Stimulated activated CD8-positive, alpha-beta memory T cell treated with anti-CD3 and anti-CD28 coated beads, Interleukin-15, amount 100 ng/mL, for 24 hours (primary cell): ENCODE results near the gene GOT2.
"Not testable (repeated sequence)": the region's sequence is repeated elsewhere in the genome, so short reads cannot be mapped to it uniquely, and the experiment has no call there.

Experiments used
- DNase-seq: peaks from one replicate; pipeline ENCODE4 v3.0.0-alpha.2; 2020; ENCODE audit warnings: low read depth

The GOT2 gene

DNA sequence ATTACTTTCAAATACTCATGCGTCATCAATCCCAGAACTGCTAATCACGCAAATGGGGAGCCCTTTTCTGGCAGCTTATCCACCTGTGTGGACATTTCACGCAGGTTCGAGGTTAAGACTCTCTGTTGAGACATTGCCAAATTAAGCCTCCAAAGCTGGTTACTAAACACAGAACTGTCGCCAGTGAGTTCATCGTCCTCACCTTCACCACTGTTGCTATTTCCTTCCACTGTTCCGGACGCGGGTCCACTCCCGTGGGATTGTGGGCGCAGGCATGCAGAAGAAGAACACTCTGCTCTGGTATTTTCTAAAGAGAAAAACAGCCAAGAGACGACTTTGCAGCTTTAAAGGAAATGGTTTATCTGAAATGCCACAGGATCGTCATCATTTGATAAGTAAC lies 16.1 kb downstream of the GOT2 start:
- DNase-seq = no peak

DNA sequence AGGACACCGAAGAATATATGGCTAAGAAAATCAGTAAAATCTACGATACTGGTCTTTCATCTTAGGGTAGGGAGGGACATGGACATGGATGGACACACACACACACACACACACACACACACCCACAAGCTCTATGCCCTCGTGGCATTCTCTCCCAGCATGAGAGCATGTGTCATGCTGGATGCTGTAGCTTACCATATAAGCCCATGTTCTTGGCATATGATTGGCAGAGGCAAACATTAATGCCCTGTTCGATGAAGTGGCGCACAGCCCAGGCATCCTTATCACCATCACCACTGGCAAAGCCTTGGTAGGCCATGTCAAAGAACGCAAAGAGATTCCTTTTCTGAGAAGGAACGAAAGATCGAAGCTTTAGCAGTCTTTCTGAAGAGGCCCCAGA lies 17.6 kb downstream of the GOT2 start:
- DNase-seq = no peak

DNA sequence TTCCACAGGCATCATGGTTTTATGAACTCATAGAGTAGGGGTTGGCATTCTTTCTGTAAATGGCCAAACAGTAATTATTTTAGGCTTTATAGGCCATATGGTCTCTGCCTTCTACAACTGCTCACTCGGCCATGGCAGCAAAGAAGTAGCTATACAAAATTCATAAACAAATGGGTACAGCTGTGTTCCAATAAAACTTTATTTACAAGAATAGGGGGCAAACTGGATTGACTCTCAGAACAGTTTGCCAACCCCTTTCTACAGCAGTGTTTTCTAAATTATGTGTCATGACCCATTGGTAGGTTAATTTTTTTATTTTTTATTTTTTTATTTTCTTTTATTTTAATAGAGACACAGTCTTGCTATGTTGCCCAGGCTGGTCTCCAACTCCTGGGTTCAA lies 20.4 kb downstream of the GOT2 start:
- DNase-seq = no peak

DNA sequence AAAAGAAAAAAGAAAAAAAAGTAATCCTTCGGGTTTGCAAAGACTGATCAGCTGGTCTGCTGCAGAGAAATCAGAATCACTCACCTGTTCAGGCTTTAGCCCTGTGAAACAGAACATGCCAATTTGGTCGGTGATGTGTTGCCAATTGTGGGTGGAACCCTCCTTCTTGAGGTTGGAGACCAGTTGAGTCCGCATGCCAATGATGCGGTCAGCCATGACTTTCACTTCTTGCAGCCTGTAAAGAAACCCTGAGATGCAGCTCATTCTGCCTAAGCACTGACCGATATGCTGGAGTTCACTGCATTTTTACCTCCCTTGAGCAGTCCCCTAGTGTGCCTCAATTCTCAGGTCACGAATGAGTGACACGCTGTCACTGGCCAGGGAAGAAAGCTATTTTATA lies 24.8 kb downstream of the GOT2 start:
- DNase-seq = no peak

DNA sequence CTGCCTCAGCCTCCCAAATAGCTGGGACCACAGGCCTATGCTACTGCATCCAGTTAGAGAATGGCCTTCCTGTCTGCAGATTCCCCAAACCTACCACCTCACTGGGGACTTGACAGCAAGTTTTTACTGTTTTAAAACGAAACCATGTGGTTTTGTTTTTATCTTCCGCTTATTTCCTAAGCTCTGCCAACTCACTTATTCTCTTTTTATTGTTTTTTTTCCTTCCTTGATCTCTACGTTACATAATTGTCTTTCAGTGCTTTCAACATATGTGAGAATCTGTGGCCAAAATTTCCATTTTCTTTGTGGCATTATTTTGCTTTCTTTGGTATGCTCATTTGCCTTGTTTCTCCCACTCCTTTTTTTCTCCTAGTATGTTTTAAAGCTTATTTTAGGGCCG lies 35.0 kb downstream of the GOT2 start:
- no peak for DNase-seq

DNA sequence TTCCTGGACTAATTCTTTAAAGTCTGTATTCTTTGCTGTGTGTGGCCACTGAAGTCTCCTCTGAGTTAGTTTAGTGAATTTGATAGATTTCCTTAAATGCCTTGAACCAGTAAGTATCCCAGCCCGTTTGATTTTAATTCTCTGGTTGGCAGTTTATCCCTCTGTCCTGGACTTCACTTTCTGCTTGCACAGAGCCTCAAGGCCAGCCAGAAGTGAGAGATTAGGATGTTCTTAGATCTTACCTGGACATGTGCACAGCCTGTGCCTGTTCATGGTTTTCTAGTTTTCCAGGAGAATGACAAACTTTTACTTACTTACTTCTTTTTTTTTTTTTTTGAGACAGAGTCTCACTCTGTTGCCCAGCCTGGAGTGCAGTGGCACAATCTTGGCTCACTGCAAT lies 38.7 kb downstream of the GOT2 start:
- no peak for DNase-seq

DNA sequence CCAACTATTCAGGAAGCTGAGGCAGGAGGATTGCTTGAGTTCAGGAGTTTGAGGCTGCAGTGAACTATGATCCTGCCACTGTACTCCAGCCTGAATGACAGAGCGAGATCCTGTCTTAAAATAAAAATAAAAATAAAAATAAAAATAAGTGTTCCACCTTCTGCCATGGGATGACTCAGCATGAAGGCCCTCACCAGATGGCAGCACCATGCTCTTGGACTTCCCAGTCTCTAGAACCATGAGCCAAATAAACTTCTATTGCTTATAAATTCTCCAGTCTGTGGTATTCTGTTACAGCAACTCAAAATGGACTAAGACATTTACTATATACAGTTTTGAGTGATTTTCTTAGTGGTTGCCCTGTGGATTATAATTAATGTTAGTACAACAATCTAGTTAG lies 41.7 kb downstream of the GOT2 start:
- DNase-seq = no peak

DNA sequence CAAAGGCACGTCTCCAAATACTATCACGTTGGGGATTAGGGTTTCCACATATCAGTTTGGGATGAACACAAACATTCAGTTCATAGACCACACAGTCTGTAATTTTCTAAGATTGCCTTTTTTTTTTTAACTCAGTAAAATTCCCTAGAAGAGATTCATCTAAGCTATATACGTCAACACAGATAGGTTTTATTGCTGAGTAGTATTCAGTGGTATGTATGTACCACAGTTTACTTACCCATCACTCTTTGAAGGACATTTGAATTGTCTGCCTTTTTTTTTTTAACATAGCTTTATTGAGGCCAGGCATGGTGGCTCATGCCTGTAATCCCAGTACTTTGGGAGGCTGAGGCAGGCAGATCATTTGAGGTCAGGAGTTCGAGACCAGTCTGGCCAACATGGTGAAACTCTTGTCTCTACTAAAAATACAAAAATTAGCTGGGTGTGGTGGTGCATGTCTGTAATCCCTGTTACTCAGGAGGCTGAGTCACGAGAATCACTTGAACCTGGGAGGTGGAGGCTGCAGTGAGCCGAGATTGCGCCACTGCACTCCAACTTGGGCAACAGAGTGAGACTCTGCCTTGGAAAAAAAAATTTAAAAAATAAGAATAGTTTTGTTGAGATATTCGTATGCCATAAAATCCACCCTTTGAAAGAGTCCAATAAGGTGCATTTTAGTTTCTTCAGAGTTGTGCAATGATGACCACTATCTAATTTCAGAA lies 47.0 kb downstream of the GOT2 start:
- not testable (repeated sequence) for DNase-seq

DNA sequence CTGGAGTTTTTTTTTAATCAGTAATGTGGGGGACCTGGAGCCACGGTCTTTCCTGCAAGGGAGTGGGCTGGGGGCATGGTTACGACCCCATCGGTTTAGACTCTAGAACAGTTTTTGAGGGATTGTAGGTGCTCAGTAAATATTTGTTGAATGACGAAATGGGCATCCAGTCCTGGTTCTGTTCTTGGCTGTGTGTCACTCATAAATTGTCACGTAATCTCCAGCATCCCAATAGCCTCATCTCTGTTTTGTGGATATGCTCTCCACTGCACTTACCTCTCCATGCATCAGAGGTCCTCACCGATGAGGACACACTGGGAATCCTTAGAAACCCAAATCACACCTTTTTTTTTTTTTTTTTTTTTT lies 49.0 kb downstream of the GOT2 start:
- DNase-seq = no peak

DNA sequence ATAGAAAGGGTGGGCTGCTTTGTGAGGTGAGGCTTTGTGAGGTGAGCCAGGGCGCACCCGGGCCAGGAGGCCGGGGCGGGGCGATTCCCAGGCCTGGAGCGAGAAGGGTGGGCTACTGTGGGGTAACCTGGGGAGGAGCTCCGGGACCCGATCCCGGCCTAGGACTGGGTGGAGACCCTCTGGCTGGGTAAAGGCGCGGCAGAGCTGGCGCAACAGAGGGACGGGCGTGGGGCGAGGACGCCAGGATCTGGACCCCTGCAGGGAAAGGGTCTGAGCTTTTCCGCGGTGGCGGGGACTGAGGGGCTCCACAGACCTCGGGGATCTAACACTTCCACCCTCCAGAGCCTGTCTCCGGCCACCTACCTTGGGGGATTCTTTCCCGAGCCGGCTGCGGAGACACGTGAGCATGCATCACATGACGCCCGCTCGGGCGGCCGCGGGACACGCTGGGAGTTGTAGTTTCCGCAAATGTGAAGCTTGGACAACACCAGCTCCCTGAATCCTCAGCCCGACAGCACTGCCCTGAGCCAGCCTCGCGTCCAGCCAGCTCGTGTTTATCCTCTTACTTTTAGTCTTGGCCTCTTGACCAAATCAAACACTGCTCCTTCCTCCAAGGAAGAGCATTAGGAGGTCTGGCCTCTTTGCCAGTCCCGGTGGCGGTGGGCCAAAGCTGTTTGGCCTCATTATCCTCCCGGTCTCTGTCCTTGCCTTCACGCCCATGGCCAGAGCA lies 49.6 kb downstream of the GOT2 start, which contains the start of gene SLC38A7:
Gene SLC38A7 (minus strand): TSS at position 417 of the 730 bp plus-strand sequence. CDS start 4,644 bp downstream, outside the sequence.
- DNase-seq = peak; percentile 46

DNA sequence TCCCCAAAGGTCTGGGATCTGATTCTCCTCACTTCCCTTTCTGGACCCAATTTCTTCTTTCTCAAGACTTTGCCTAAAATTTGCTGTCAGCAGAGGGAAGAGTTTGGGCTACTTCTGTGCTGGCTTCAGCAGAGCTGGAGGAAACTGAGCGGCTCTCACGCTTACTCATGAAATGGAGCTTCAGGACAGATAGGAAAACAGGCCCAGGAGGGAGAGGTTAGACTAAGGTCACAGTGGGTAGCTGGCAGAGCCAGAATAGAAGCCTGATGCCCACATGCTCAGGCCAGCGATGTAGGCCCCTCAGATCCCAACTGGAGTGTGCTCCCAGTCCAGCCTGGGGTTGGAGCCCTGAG lies 50.1 kb downstream of the GOT2 start:
- no peak for DNase-seq

DNA sequence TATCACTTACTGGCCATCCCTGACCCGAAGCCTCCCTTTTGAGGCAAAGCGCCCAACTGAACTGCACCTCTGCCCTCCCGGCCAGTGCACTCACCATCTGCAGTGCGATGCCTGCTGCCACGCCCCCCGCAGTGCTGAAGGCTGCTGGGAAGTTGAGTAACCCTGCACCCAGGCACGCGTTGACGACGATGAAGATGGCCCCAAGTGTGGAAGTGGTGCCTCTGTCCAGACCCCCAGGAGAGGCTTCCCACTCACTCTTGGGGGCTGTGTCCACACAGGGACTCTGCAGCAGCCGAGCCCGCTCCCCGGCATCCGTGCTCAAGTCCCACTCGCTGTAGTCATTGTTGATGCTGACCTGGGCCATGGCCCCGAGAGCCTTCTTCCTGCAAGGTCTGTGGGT lies 54.4 kb downstream of the GOT2 start:
- DNase-seq = no peak

DNA sequence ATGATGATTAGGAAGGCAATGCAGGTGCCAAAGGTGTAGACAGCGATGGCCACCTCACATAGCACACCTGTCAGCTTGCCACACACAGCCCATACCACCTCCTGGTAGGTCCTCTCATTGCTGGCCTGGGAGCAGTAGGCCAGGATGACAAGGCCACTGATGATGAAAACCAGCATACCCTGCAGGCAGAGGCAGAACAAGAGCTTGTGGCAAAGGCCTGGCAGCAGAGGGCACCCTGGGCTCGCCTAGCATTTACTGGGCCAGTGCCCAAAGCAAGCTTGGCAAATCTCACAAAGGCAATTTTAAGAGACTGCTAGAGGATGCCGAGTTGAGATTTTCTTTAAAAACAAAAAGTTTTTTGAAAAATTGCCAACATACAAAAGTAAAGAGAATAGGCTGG lies 55.4 kb downstream of the GOT2 start:
- no peak for DNase-seq

DNA sequence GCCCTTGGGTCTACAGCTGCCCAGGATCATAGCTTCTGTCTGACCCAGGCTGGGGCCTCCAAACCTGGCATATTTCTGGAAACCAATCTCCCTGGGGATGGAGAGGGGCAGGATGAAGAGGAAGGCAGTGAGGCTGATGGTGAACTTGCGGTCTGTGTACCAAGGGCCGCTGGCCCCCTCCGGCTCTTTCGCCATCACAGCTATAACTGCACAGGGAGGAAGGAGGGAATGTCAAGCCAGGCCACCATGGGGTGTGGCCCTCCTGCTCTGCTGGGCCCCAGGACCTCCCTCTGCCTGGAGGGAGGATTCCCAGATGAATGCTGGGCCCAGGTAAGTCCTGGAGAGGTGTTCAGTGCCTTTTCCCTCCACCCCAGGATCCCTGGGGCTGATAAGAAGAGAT lies 55.8 kb downstream of the GOT2 start:
- no peak for DNase-seq

DNA sequence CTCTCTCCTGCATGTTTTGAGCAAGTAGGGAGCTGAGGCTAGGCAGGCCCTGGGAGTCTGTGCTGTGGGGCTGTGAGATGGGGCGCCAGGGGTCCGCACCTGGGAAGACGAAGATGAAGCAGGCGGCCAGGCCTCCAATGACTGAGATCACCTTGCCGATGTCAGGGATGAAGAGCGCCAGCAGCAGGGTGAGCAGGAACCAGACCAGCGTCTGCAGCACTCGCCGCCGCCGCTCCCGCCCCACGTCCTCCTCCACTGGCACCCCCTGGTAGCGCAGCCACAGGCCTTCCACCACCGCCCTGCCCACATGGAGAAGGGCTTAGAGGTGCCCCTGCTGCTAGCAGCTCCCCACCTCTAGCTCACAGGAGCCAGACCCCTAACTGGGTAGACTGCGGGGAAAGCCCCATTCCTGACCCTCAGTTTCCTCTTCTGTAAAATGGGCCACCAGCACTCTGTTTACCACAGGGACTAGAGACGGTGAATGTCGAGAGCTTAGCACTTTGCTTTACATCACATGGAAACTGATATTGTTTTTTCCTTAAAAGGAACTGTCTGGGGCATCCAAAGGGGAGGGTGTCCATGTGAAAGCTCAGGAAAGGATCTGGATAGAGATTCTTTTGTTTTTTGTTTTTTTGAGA lies 63.1 kb downstream of the GOT2 start:
- DNase-seq = no peak

DNA sequence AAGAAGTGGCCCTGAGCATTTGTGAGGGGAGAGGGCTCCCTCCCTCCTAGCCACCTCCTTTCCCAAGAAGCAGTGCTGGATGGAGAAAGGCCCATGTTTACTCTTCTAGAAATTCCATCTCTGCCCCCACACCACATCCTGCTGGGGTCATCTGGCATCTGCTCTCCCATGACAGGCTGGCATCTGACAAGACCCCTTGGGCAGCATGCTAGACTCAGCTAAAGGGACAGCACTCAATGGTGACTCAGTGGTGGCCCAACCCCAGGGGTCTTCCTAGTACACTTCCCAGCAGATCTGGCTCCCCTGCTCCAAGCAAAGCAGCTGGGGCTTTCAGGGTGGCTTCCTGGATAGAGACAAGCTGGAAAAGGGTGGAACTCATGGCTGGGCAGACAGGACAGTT lies 63.9 kb downstream of the GOT2 start:
- DNase-seq = no peak

DNA sequence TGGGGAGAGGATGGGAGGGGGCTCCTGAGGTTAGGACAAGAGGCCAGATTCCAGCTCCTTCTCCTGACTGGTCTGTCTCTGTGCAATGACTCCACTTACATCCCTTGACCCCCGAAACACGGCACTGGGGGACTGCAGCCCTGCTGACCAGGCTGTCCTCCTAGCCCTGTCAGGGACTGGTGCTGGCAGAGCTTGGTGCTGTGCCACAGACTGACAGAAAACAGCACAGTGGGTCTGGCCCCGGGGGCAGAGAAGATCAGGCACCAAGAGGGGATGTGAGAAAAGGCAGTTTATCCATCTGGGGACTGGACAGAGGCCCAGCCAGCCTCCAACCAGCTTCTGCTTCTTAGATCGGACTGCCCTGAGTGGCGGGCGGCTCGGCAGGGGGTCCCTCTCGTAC lies 68.9 kb downstream of the GOT2 start:
- DNase-seq = no peak

DNA sequence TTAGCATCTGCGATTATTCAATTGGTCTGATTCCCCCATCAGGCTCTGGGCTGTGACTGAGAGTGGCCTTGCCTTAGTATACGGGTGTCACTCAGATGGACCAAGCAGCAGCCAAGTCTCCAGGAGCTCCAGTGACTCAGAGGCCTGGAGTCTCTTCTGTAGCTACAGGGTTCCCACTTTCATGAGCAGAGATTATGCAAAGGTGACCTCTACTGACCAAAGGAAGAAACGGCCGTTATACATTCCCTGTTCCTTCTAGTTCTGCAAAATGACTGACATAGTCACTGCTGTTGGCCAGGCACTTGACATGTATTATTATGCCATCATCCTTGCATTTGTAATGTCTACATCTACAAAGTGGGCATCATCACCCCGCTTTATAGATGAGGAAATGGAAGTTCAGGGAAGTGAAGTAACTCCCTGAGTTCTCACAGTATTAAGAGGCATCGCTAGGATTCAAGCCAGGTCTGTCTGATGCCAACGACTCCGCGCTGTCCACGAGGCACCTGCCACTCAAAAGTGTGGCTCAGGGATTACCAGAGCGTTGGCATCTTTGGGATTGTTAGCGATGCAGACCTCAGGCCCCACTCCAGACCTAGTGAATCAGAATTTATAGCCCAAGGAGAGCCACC lies 72.8 kb downstream of the GOT2 start:
- DNase-seq = no peak

DNA sequence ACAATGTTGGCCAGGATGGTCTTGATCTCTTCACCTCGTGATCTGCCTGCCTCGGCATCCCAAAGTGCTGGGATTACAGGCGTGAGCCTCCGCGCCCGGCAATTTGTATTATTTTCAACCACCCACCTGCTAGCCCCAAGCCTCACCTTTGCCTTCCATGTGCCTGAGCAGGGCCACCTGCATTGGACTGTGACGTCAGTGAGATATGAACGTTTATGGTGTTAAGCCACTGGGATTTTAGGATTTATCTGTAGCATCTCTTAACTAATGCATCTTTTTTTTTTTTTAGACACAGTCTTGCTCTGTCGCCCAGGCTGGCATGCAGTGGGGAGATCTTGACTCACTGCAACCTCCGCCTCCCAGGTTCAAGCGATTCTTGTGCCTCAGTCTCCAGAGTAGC lies 74.2 kb downstream of the GOT2 start:
- DNase-seq = not testable (repeated sequence)

DNA sequence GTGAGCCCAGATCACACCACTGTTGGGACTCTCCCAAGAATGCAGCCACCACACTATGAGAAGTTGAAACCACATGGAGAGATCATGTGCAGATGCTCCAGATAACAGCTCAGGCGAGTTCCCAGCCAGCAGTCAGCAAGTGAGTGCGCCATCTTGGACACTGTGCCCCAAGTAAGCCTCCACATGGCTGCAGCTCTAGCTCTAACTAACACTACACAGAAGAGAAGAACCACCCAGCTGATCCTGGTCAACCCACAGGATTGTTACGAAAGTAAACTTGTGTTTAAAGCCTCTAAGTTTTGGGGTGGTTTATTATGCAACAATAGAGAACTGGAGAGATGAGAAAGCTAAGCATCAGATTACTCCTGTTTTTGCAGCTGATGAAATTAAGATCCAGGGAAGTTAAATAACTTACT lies 75.3 kb downstream of the GOT2 start:
- no peak for DNase-seq
